Measurements from ENCODE around the gene SBF2.

SBF2 gene

DNA sequence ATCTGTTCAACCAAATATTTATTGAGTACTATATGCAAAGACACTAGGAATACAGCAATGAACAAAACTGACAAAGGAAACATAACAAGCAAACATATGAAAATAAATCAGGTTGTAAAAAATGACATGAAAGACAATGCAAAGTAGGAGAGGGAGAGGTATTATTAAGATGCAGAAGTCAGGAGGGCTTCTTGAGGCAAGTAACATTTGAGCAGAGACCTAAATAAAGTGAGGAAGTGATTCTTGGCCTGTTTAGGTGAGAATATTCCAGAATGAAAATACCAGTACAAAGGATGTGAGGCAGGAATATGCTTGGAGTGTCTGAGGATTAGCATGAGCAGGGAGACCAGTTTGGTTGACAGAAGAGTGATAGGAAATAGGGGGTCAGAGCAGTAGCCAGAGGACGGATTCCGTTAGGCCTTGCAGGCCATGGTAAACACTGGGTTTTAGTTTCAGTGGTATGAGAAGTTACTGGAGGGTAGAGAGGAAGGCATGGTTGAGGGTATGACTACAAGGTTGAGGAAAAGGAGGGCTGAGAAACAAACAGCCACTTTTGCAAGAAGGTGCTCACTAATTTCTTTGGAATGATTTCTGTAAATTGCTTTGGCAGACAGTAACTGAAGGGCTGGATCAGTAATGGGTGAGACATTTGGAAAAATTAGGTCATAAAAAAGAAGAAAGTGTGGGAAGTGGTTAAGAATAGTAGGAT is 438.3 kb downstream of the SBF2 start:
- DNase-seq (ENCODE audit: low read depth in 2 of 2): no peak

- DNase-seq (ENCODE audit: low read depth in 2 of 2): no peak
These were observed 440.0 kb downstream of the SBF2 start for GRCh38 chr11:9853929-9854552.

GRCh38 chr11:9852465-9852864 is 441.6 kb downstream of the SBF2 start:
- no peak for DNase-seq (ENCODE audit: low read depth in 2 of 2)

DNA sequence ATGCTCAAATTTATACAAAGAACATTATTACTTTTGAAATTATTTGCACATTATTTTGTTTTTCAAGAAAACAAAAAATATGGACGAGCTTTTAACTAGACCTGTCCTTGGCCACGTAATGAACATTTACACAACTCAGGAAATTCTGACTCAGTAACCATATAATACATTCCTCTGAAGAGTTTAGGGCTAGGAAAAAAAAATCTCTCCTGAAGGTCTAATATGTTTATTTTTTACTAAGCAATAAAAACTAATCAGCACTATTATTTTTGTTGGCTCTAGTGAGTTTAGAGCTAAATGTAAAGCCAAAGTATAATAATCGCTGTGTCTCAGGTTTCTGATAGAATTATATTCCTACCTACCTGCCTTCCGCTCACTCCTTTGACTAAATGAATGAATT is 442.7 kb downstream of the SBF2 start:
- no peak for DNase-seq (ENCODE audit: low read depth in 2 of 2)

DNA sequence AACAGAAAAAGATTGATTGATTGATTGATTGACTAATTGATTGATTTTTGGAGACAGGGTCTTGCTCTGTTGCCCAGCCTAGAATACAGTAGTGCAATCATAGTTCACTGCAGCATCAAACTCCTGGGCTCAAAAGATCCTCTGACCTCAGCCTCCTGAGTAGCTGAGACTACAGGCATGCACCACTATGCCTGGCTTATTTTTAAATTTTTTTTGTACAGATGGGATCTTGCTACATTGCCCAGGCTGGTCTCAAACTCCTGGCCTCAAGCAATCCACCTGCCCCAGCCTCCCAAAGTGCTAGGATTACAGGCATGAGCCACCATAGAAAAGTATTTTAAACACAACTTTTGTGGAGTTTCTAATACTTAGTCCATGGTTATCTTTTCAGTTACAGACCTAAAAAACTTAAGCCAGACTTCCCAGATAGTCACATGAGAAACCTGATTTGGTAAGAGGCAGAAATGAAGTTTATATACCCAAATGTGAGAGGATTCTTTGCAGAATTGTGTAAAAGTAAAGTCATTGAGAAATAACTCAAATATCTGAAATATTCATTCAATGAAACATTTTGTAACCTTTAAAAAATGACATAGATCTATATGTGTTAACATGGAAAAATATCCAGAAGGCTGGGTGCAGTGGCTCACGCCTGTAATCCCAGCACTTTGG is 443.7 kb downstream of the SBF2 start:
- no peak for DNase-seq (ENCODE audit: low read depth in 2 of 2)

DNA sequence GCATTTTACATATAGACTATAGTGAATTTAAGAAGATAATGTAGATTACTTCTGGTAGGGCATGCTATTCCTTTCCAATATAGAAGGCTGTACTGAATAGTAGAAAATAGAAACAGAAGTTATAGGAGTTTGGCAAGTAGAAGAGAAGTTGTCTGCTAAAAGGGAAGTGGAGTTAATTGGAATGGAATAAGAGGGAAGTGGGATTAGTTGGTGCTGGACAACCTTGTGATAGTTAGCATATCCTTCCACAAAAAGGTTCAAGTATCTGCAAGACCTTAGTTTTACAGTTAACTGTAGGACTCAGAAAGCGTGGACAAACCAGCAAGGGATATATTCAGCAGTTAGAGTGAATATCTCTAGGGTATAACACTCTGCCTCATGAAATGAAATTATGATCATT is 444.6 kb downstream of the SBF2 start:
- no peak for DNase-seq (ENCODE audit: low read depth in 2 of 2)

DNA sequence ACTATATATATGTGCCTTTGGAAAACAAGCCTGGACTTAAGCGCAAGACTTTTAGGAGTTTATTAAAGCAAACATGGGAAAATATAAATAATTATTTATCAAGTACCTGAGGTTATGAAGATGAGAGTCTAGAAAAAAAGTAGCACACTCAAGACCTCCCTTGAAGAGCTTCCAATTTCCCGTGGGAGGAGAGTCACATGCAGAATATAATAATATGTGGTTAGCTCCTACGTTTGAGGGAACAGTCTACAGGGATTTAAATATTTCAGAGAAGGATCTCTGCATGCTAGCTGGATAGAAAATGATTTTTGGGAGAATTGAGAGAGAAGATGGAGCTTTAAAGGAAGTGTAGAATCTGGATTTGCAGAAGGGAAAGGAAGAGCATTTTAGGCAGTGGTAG is 446.4 kb downstream of the SBF2 start:
- no peak for DNase-seq (ENCODE audit: low read depth in 2 of 2)

DNA sequence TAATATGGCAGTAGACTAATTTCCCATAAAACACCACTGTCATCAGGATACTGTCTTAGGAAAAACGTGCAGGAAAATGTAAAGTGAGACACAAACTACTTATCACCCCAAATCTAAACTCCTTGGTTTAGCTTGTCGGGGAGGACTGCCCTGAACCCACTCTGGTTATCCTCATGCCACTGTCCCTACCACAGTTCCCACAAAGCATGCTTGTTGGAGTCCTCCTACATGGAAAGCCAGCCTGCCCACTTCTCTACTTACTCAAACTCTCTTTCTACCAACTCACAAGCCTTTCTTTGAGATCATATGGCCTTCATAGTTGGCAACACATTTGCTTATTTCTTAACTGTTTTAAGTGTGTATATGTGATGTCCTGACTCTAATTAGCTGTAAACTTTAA is 451.1 kb downstream of the SBF2 start:
- no peak for DNase-seq (ENCODE audit: low read depth in 2 of 2)

DNA sequence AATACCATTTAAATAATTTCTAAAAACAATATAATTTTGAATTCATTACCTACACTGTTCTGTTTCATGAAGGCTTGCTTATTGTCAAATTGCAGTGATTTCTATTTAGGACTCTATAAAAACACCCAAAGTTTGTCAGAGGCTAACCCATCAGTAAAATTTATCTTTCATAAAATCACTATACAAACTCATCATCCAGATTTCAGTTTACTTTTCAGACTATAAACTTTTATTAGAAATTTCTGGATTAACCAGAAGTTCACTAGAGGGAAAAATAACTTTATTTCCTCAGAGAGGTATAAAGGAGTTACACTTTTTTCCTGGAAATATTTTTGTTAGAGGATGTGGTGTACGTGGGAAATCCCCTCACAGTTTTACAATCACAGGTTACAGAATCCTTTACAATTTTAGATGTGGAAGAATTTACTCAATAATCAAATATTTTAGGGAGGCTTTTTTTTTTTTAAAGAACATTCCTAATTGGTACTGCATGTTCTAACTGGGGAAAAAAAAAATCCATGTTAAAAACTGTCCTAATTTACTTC is 453.5 kb downstream of the SBF2 start:
- no peak for DNase-seq (ENCODE audit: low read depth in 2 of 2)

GRCh38 chr11:9839550-9839949 is 454.5 kb downstream of the SBF2 start:
- no peak for DNase-seq (ENCODE audit: low read depth in 2 of 2)

DNA sequence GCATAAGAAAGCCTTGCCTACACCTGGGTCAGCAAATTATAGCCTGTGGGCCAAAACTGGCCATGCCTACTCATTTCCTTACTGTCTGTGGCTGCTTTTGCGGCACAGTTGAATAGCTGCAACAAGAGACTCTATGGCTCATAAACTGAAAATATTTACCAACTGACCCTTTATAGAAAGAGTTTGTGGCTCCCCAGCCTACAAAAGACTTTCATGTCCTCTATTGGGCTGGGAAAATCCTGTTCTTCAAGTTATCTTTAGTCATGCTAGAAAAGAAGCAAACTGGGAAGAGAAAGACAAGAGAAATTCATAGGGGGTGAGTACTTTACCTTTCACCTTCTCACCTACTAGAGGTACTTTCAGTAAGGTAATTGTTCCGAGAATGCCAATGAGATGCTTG is 455.1 kb downstream of the SBF2 start:
- DNase-seq (ENCODE audit: low read depth in 2 of 2): no peak

DNA sequence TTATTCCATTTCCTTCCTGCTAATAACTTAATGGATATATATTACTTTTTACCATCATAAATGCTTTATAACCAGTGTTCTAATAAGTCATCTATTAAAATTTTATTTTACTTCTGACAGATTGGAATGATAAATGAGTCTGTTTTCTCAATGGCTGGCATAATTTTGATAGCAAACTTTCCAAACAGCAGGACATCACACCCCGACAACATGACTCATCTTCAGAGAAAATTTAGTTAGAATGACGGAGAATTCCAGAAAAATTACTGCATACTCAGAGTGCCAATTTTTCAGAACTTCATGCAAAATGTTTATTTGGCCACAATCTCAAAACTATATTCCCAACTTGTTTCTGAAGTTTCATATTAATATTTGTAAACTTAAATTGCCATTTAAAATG is 455.8 kb downstream of the SBF2 start:
- DNase-seq (ENCODE audit: low read depth in 2 of 2): no peak

DNA sequence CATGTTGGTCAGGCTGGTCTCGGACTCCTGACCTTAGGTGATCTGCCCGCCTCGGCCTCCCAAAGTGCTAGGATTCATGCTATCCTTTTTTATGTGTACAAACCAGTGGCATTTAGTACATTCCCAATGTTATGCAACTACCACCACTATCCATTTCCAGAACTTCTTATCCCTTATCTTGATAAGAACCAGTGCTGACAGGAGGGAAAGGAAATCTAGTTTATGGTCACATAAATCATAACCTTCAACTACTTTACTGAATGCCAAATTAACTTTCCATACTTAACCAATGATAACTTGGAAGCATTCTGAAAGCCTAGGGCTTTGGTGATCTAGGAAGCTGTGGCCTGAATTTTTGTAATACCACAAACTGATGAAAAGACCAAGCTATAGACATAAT is 459.7 kb downstream of the SBF2 start:
- DNase-seq (ENCODE audit: low read depth in 2 of 2): no peak

GRCh38 chr11:9831122-9831521 is 462.9 kb downstream of the SBF2 start:
- DNase-seq (ENCODE audit: low read depth in 2 of 2): no peak

DNA sequence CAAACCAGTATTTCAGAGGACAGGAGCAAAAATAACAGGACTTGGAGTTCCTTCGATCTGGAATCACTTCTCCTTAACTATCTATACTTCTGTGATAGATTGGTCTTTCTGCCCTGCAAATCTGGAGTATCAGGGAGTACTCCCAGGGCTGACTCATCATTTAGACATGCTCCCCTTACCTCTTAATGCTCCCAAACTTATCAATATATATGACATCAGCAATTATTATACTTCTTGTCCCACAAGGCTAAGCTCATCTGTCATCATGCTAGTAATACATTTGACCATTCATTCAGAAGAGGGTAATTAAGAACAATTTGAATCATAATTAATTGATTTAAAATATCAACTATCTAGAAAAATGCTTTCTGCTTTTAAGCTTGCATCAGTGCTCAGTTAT is 466.3 kb downstream of the SBF2 start:
- no peak for DNase-seq (ENCODE audit: low read depth in 2 of 2)

GRCh38 chr11:9826390-9826789 is 467.6 kb downstream of the SBF2 start:
- DNase-seq (ENCODE audit: low read depth in 2 of 2): no peak

- DNase-seq (ENCODE audit: low read depth in 2 of 2): no peak
These were observed 468.1 kb downstream of the SBF2 start for GRCh38 chr11:9825895-9826294.

DNA sequence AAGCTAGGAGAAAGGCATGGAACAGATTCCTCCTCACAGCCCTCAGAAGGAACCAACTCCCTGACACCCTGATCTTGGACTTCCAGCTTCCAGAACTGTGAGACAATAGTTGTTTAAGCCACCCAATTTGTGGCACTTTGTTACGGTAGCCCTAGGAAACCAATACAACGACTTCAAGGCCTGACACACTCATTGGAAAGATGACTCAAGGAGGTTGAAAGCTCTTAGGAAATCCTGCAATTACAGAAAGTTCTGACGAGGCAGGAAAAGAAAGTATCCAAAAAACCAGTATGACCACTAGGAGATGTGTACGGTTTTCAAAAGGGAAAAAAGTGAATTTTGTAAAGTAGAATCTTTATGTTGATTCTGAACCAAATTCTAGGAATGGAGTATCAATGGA is 468.7 kb downstream of the SBF2 start:
- DNase-seq (ENCODE audit: low read depth in 2 of 2): no peak

DNA sequence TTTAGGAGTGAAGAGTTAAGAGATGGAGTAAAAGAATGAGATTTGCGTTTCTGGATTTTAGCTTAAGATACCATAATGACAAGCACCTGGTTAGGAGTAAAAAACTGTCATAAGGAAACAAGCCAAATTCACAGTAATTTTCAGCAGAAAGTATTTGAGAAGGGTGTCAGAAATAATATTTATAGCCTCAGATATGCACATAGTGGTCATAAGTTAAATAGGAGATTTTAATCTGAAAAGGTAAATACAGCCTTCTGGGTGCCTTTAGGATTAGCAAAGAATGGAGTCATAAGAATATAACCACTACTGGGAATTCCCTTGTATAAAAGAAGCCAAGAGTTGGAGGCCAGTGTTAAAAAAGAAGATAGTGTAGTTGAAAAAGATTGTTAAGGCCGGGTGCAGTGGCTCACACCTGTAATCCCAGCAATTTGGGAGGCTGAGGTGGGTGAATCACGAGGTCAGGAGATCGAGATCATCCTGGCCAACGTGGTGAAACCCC is 470.1 kb downstream of the SBF2 start:
- no peak for DNase-seq (ENCODE audit: low read depth in 2 of 2)

DNA sequence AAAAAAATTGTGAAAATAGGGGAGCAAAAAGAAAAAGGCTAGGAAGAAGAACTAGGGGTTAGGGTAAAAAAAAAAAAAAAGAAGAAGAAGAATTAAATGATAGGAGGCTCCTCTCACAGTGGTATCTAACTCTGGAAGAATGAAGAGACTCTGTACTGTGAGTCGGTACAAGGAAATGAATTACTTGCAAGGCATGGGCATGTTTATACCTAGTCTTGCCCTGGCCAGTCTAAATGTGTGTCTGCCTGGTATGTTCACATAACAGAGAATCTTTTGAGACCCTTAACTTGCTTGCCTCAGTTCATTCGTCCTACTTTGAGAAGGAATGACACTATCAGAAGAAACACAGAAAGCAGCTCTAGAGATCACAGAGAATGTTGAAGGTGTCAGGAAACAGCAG is 470.6 kb downstream of the SBF2 start:
- DNase-seq (ENCODE audit: low read depth in 2 of 2): no peak

- no peak for DNase-seq (ENCODE audit: low read depth in 2 of 2)
These were observed 472.8 kb downstream of the SBF2 start for GRCh38 chr11:9821008-9821752.

- no peak for DNase-seq (ENCODE audit: low read depth in 2 of 2)
These were observed 473.8 kb downstream of the SBF2 start for GRCh38 chr11:9820260-9820659.

Data from stimulated activated CD4-positive, alpha-beta T cell treated with anti-CD3 and anti-CD28 coated beads, Interleukin-12 subunit alpha, Interleukin-12 subunit beta, amount 100 ng/mL, for 24 hours (primary cell).